Stomach (tissue), 4 donors: ENCODE results near the gene RAB36.

ENCODE experiments used
- POLR2A ChIP-seq, 4 donors: fragments of 450-650 bp; IDR thresholded peaks; one replicate each; pipeline ENCODE4 v1.6.1; 2016; ENCODE audit warnings: antibody characterized with exemption in 4 of 4, control low read depth in 2 of 4, mild to moderate bottlenecking in 1 of 4, moderate library complexity in 1 of 4
- TF ChIP-seq, protein P1 (sequence below), 7 experiments: fragments of 450-650 bp in 4 of 7; fragments of 200-600 bp in 3 of 7; sonication (generic) in 3 of 7; IDR thresholded peaks; one replicate each; pipeline ENCODE4 v1.5.1; 2016 to 2019; ENCODE audit warnings: antibody characterized with exemption in 7 of 7, control low read depth in 2 of 7, mild to moderate bottlenecking in 1 of 7

DNA sequence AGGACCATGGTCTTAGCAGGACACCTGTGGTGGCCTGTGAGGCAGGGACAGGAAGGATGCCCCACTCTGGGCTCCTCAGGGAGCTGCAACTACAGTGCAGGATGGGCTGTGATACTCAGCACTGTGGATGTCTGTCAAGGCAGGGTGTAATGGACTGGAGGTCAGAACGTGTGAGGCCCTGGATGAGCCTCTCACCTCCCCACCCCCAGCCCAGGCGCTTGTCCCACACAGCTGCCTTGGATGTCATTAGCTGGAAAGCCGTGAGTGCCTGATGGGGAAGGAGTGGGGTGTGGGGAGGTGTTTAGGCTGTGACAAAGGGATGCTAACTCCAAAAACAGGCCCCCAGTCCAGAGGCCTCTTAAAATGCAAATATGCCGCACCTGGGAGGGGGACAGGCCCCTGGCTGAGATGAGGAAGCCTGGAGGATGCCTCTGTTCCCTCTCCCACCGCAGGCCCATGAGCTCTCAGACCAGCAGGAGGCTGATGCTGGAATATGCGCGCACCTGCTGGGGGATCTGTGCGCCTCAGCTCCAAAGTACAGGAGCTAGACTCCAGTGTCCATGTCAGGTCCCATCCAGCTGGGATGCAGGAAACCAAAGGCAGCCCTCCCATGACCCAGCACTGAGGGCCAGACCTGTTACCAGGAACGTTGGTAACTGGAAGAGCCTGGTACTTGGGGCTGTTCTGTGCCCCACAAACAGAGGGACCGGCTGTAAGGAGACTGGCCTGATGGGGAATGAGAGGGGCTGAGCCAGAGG, 28.6 kb upstream of the RAB36 start:
- no peak for TF ChIP-seq POLR2A (IDR thresholded peaks at IDR 0.05)
- TF ChIP-seq, protein P1, sequence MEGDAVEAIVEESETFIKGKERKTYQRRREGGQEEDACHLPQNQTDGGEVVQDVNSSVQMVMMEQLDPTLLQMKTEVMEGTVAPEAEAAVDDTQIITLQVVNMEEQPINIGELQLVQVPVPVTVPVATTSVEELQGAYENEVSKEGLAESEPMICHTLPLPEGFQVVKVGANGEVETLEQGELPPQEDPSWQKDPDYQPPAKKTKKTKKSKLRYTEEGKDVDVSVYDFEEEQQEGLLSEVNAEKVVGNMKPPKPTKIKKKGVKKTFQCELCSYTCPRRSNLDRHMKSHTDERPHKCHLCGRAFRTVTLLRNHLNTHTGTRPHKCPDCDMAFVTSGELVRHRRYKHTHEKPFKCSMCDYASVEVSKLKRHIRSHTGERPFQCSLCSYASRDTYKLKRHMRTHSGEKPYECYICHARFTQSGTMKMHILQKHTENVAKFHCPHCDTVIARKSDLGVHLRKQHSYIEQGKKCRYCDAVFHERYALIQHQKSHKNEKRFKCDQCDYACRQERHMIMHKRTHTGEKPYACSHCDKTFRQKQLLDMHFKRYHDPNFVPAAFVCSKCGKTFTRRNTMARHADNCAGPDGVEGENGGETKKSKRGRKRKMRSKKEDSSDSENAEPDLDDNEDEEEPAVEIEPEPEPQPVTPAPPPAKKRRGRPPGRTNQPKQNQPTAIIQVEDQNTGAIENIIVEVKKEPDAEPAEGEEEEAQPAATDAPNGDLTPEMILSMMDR (IDR thresholded peaks at IDR 0.05), result no peak
